Activated naive CD4-positive, alpha-beta T cell treated with anti-CD3 and anti-CD28 coated beads, Interleukin-2, amount 50 U/mL, for 72 hours (primary cell): ENCODE measurements around the gene ARHGAP8. TPM values are rescaled to one million over a fixed set of nuclear protein-coding genes. Genes with fewer than 3 reads are reported as not detected.

ENCODE experiments used
- ATAC-seq, 2 donors: fragments of 150-1000 bp; cut with Tn5 transposase; 2 replicates each; pipeline ENCODE4 v1.10.0; 2021; ENCODE audit warnings: mild to moderate bottlenecking in 2 of 2, moderate library complexity in 2 of 2
- DNase-seq, 2 donors: peaks; one replicate each; pipeline ENCODE4 v3.0.0; 2021 to 2022; ENCODE audit warnings: low spot score in 2 of 2
- H3K27ac Mint-ChIP-seq, 2 donors: one replicate each; pipeline ENCODE4 v1.8.0; 2022; ENCODE audit warnings: mild to moderate bottlenecking in 2 of 2, mixed read lengths in 2 of 2
- H3K36me3 Mint-ChIP-seq, 2 donors: one replicate each; pipeline ENCODE4 v1.8.0; 2022; ENCODE audit warnings: mixed read lengths in 2 of 2
- H3K9me3 Mint-ChIP-seq, 2 donors: one replicate each; pipeline ENCODE4 v1.8.0; 2022; ENCODE audit warnings: mixed read lengths in 2 of 2
- total RNA-seq, 2 donors: library from RNA; stranded (reverse); gene quantifications; one replicate each; pipeline ENCODE4 v1.2.3, GENCODE V29; 2022

ARHGAP8 gene
- total RNA-seq, 2 donors from 2014 or later: 2.4 to 6.5 TPM

GRCh38 chr22:44906248-44906936 is 154.0 kb downstream of the ARHGAP8 start:
- ATAC-seq: no peak
- no peak for DNase-seq
- peaks cover 6 to 7% of the 10 kb centered on the region in 2 donors for H3K36me3 Mint-ChIP-seq
- H3K9me3 Mint-ChIP-seq: peaks cover 17 to 20% of the 10 kb centered on the region in 2 donors
- H3K27ac Mint-ChIP-seq: no peak overlapping the region

GRCh38 chr22:44906999-44907644 is 154.7 kb downstream of the ARHGAP8 start:
- Mint-ChIP-seq H3K36me3 (peaks cover 6 to 13% of the 10 kb centered on the region in 2 donors), H3K9me3 (peaks cover 10 to 25% of the 10 kb centered on the region in 2 donors), H3K27ac (no peak overlapping the region)
- DNase-seq (no peak), ATAC-seq (no peak)

GRCh38 chr22:44907765-44908737 is 155.7 kb downstream of the ARHGAP8 start:
- peaks cover 11 to 22% of the 10 kb centered on the region in 2 donors for H3K9me3 Mint-ChIP-seq
- H3K36me3 Mint-ChIP-seq: peaks cover 1 to 14% of the 10 kb centered on the region in 2 donors
- no peak overlapping the region for H3K27ac Mint-ChIP-seq
- ATAC-seq: no peak
- DNase-seq: no peak

GRCh38 chr22:44909241-44909640 is 156.9 kb downstream of the ARHGAP8 start:
- H3K27ac Mint-ChIP-seq: no peak overlapping the region
- peaks cover 0 to 14% of the 10 kb centered on the region in 2 donors for H3K36me3 Mint-ChIP-seq
- peaks cover 10 to 21% of the 10 kb centered on the region in 2 donors for H3K9me3 Mint-ChIP-seq
- ATAC-seq (no peak), DNase-seq (no peak)

Other genes with a start within 250 kb of the ARHGAP8 start
- gene PRR5, start 50.4 kb upstream of the ARHGAP8 start, total RNA-seq: 10 to 100 TPM; 11.0 to 15.4 TPM